ENCODE data around the gene TSPO.
"Not testable (repeated sequence)": the region's sequence is repeated elsewhere in the genome, so short reads cannot be mapped to it uniquely, and the experiment has no call there.

TSPO gene

DNA sequence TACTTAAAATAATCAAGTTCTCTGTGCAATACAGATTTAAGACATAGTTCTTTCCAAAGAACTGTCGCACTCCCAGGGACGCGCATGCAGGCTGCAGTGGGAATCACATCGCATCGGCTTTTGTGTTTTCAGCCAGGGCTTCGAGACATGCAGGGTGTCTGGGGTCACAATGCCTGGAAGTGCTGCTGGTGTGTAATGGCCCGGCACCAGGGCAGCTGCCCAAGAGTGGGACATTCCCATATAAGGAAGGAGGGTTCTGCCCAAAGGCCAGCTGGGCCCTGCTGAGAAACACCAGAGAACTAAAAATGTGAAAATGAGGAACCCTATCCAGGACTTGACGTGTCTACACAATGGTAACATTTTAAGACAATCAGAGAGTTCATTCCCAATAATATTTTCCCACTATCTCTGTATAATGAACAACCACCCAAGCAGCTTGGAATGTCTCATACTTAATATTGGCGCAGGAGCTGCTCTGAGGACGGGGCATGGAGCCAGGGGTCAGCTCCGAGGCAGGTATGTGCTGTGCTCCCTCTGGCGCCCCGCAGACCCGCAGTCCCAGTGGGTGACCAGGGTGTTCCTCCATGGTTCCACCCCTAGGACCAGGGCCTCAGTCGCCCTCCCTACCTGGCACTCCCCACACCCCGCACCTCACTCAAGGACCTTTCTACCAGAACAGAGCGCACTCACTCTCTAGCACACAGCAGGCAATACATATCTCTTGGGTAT lies 19.4 kb upstream of the TSPO start:
- no peak for DNase-seq (ENCODE audit: low spot score)

DNA sequence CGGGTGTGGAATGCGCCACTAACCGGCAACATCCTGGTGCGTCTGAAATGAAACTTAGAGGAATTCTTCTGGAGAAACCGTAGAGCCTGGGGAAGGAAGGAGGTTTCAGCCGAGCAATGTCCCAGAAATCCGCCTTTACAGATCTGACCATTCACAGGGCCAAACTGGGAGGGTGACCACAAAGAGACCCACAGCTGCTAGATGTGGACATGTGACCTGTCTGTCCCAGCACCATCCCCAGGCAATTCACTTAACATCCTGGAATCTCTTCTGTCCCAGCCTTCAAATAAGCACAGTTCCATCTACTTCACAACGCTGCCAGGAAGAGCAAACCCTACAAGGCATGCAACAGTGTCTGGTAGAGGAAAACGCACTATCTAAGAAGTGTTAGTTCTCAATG lies 18.0 kb upstream of the TSPO start:
- no peak for DNase-seq (ENCODE audit: low spot score)

GRCh38 chr22:43134553-43134952 lies 16.8 kb upstream of the TSPO start:
- no peak for DNase-seq (ENCODE audit: low spot score)

DNA sequence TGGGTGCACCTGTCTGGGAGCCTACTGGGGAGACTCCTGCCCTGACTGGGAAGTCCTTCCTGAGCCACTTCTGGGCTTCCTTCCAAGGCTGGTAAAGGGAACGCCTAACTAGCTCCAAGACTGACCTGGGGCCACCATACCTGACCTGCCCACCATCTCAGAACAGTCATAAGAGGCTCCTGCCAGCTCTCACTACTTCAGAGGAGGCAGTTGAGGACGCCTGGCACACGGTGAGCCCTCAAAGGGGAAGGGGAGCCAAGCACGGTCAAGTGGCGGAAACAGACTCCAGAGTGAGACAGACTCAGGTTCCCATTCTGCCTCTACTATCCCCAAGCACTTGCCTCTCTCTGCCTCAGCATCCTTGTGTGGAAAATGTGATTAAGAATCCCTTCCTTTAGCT lies 15.8 kb upstream of the TSPO start:
- no peak for DNase-seq (ENCODE audit: low spot score)

GRCh38 chr22:43136255-43136654 lies 15.1 kb upstream of the TSPO start:
- peak; percentile 63 for DNase-seq (ENCODE audit: low spot score)

DNA sequence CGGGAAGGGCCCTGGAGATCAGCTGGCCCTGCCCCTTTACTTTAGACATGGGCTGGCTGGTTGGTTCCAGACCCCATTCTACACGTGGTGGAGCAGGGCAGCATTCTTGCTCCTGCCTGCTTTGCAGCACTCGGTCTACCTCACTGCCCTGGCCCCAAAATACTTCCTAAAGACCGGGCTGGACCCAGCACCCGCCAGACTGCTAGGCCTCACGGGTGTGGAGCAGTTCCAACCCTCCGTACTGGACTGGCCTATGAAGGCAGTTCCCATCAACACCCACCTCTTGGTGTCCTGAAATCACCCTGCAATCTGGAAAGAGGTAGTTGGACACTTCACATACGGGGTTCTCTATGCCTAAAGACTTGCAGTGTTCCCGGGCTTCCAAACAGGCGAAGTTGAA lies 14.6 kb upstream of the TSPO start:
- no peak for DNase-seq (ENCODE audit: low spot score)

GRCh38 chr22:43142880-43143562 lies 8.3 kb upstream of the TSPO start, which contains the start of gene MCAT:
MCAT (minus strand) TSS chr22:43143398; CDS start chr22:43143348, 50 bp downstream.
- peak; percentile 85 for DNase-seq (ENCODE audit: low spot score)

DNA sequence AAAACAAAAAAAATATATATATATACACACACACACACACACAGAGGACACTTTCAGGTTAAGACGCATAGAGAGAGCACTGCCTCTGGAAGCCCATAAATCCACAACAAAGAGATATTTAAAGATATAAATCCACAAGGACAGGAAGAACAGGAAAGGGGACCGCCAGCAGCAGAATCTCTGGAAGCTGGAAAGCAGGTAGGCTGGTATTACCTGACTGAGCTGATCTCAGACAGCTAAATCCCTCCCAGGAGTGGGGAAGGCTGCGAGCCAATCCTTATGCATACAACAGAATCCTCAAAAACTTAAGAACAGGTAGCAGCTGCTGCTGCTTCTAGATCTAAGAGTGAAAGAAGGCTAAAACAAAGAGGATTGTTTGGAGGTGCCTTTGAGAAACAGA lies 6.4 kb upstream of the TSPO start:
- DNase-seq (ENCODE audit: low spot score): no peak

- not testable (repeated sequence) for DNase-seq (ENCODE audit: low spot score)
These were observed 6.0 kb upstream of the TSPO start for GRCh38 chr22:43145371-43145770.

- DNase-seq (ENCODE audit: low spot score): not testable (repeated sequence)
These were observed 5.0 kb upstream of the TSPO start for GRCh38 chr22:43146332-43146731.

DNA sequence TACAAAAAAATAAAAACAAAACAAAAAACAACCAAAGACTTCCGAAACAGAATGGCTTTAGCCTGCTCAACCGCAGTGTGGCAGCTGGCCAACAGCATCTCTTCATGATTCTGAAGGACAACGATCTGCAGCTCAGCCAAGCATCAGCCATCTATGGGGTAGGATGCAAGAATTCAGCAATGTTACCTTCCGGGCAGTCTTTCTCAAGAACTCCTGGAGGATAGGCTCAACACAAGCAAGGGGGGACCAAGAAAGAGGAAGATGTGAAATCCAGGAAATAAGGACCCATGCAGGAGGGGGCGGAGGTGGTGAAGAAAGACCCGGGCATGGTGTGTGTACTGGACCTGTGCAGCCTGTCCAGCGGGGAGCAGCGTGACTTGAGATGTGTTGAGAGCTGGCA lies 3.5 kb upstream of the TSPO start:
- DNase-seq (ENCODE audit: low spot score): no peak

DNA sequence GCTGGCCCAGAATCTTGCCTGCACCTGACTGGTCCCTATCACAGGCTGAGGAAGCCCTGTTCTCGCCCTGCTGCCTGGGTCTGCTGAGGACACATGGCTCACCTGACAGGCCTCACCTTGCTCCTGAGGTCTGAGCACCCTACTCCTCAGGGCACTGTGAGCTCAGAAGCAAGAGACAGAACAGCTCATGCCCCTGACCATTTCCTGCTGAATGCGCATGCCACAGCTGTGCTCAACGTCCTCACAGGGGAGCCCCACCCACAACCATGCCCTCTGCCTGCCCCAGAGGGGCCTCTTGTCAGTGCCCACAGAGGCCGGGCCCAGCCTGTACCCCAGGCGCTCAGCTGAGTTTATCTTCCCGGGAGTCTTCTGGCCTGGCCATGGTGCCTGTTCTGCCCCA lies 2.8 kb upstream of the TSPO start:
- no peak for DNase-seq (ENCODE audit: low spot score)

DNA sequence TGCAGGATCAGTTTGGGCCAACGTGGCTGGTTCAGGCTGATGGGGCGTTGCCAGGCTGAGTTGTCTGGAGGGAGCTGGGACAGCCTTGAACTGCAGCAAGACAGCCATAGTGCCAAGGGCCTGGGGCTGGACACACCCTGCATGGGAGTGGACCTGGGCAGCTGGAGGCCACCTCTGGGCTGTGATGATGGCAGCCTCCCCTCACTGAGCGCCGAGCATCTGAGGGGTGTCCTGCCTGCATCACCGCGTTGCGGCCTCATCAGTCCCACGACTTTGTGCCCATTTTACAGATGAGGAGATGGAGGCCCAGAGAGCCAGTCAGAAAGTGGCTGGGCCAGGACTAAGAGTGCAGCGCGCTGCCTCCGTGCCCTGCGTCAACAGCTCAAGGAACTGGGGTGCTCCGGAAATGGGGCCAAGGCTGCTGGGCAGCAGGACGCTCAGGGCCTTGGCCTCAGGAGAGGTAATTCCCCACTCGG lies 590 bp upstream of the TSPO start:
- DNase-seq (ENCODE audit: low spot score): no peak

DNA sequence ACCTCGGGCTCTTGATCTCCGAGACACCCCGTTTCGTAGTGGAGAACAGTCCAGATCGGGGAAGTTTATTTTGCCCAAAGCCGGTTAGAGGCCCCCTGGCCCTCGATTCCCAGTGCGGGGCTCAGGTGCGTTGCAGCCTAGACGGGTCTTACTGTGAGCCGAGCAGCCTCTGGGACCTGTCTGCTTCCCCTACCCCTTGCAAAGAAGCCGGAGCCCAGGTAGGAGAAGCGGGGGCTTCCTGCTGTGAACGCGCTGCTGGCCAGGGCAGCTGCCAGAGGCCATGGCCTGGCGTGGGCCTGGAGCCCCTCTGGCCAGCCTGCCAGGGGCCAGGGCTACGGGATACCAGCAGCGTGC lies 621 bp downstream of the TSPO start:
- DNase-seq (ENCODE audit: low spot score): no peak

DNA sequence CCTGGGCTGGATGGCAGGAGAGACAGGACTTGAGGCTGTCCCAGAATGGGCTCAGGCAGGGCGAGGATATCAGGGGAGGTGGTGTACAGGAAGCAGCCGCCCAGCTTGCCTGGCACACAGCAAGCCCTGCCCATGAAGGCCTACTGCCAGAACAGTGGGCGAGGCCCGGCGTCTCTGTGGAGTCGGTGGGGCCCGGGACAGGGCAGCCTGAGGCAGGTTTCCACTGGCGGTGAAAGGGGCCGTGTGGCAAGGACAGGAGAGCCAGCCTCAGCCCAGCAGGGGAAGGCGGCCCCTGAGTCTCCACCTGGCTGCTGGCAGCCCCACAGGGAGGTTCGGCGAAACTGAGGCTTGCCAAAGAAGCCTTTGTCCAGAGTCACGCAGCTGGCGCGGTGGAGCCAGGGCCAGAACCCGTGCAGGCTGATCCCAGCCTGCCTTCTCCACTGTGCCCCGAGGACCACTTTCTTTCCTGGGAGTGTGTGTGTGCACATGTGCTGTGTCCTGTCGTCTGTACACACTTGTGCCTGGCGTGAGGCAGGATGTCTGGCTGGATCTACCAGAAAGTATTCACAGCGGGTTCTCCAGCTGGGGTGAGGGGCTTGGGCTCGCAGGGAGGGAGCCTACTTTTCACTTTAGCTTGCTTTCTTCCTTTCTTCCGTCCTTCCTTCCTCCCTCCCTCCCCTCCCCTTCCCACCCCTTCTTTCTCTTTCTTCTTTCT lies 1.2 kb downstream of the TSPO start:
- DNase-seq (ENCODE audit: low spot score): peak; percentile 69

DNA sequence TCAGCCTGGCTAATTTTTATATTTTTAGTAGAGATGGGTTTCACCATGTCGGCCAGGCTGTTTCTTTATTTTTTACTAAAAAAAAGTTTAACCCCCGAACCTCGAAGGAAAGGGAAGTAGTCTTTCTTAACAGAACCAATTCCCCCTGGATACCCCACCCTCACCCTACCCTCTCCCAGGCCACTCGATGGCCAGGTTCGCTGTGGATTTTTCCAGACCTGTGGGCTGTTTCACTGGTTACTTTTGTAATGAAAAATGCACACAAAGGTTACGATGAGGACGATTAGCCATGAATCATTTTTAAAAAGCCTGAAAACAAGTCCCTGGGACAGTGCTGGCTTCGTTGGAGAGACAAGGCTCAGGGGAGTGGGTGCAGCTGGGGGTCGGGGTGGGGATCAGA lies 2.5 kb downstream of the TSPO start:
- no peak for DNase-seq (ENCODE audit: low spot score)

GRCh38 chr22:43154887-43155536 lies 3.7 kb downstream of the TSPO start:
- no peak for DNase-seq (ENCODE audit: low spot score)

- no peak for DNase-seq (ENCODE audit: low spot score)
These were observed 4.4 kb downstream of the TSPO start for GRCh38 chr22:43155789-43156188.

GRCh38 chr22:43156413-43156812 lies 5.1 kb downstream of the TSPO start:
- no peak for DNase-seq (ENCODE audit: low spot score)

GRCh38 chr22:43157874-43158546 lies 6.7 kb downstream of the TSPO start:
- no peak for DNase-seq (ENCODE audit: low spot score)

GRCh38 chr22:43158778-43159483 lies 7.6 kb downstream of the TSPO start:
- no peak for DNase-seq (ENCODE audit: low spot score)
